Right atrium auricular region (tissue), 2 donors: Measurements from ENCODE around the gene SYTL5. TPM values are rescaled to one million over a fixed set of nuclear protein-coding genes. Genes with fewer than 3 reads are reported as not detected.

Experiments used
- DNase-seq: peaks from one replicate; pipeline ENCODE4 v3.0.0-alpha.2; 2019; ENCODE audit warnings: low spot score
- H3K27ac ChIP-seq, 2 donors: fragments of 200-600 bp; sonication (generic); 1 replicate in 1 of 2; 2 replicates in 1 of 2; pipeline ENCODE4 v1.5.1; 2016 to 2019
- H3K27me3 ChIP-seq, 2 donors: fragments of 200-600 bp; sonication (generic); one replicate each; pipeline versions ENCODE4 v1.5.1 to v1.6.0; 2017 to 2019
- H3K36me3 ChIP-seq: fragments of 200-600 bp; sonication (generic); one replicate; pipeline ENCODE4 v1.5.1; 2016
- H3K4me1 ChIP-seq, 2 donors: fragments of 200-600 bp; sonication (generic); one replicate each; pipeline versions ENCODE4 v1.5.1 to v1.6.0; 2017 to 2019
- H3K4me3 ChIP-seq, 2 donors: fragments of 200-600 bp; sonication (generic); 1 replicate in 1 of 2; 2 replicates in 1 of 2; pipeline ENCODE4 v1.5.1; 2017 to 2019; ENCODE audit warnings: mild to moderate bottlenecking in 1 of 2, moderate library complexity in 1 of 2
- H3K9me3 ChIP-seq, 2 donors: fragments of 200-600 bp; sonication (generic); one replicate each; pipeline ENCODE4 v1.5.1; 2019
- total RNA-seq, 2 donors: library from RNA; depleted of rRNA; stranded (reverse); fragments of >200 nt; gene quantifications; one replicate each; pipeline ENCODE4 v1.1.0, GENCODE V29; 2016
- TF ChIP-seq, protein P1 (sequence below), 2 donors: fragments of 200-600 bp; sonication (generic); IDR thresholded peaks; one replicate each; pipeline ENCODE4 v1.5.1; 2019; ENCODE audit warnings: antibody characterized with exemption in 2 of 2

SYTL5 gene
- total RNA-seq, 2 donors from 2014 or later, result 0.39 TPM; not detected in 1

DNA sequence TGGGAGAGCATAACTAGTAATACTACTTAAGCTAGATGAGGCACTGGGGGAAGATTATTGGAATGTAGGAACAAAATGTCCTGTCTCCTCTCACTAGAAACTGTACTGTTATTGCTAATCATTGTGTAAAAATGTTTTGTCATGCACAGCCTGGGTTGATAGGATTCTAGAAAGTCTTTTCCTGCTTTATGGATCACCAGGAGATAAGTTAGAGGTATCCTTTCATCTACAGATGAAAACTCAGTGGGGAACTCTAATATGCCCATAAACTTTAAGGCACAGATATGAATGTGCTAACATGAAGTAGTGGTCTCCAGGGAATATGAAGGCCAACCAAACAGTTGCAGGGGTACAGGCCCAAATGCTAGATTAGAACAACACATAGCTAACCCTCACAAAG, 156.8 kb downstream of the SYTL5 start:
- TF ChIP-seq, protein P1, sequence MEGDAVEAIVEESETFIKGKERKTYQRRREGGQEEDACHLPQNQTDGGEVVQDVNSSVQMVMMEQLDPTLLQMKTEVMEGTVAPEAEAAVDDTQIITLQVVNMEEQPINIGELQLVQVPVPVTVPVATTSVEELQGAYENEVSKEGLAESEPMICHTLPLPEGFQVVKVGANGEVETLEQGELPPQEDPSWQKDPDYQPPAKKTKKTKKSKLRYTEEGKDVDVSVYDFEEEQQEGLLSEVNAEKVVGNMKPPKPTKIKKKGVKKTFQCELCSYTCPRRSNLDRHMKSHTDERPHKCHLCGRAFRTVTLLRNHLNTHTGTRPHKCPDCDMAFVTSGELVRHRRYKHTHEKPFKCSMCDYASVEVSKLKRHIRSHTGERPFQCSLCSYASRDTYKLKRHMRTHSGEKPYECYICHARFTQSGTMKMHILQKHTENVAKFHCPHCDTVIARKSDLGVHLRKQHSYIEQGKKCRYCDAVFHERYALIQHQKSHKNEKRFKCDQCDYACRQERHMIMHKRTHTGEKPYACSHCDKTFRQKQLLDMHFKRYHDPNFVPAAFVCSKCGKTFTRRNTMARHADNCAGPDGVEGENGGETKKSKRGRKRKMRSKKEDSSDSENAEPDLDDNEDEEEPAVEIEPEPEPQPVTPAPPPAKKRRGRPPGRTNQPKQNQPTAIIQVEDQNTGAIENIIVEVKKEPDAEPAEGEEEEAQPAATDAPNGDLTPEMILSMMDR (IDR thresholded peaks at IDR 0.05), result no peak
- Histone ChIP-seq H3K36me3 (peaks cover 4% of the 10 kb centered on the region), H3K4me1 (no peaks in the 10 kb centered on the region), H3K9me3 (no peaks in the 10 kb centered on the region), H3K27ac (no peak overlapping the region), H3K27me3 (peaks cover 0 to under 1% of the 10 kb centered on the region in 2 donors), H3K4me3 (no peak overlapping the region)
- DNase-seq, result no peak

DNA sequence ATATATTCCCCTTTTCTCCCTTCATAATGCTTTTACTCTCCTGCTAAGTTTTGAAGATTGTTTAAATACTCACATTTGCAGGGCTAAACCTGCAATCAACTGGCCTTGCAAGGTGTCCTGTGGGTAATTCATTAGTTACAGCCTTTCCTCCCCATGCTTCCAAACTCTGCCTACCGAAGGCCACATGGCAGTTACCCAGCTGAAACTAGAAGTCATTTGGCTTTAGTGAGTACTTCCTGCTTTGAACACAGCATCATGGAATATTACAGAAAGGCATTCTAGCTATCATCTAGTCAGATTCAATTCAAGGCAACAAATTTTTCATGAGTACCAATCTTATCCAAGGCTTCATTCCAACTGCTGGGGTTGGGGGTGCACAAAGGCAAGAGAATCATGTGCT, 158.7 kb downstream of the SYTL5 start:
- Histone ChIP-seq H3K4me3 (no peak overlapping the region), H3K27ac (no peak overlapping the region), H3K36me3 (peaks cover 1% of the 10 kb centered on the region), H3K9me3 (no peaks in the 10 kb centered on the region), H3K4me1 (no peaks in the 10 kb centered on the region), H3K27me3 (peaks cover 0 to 4% of the 10 kb centered on the region in 2 donors)
- TF ChIP-seq, protein P1 (IDR thresholded peaks at IDR 0.05), result no peak
- DNase-seq, result no peak

DNA sequence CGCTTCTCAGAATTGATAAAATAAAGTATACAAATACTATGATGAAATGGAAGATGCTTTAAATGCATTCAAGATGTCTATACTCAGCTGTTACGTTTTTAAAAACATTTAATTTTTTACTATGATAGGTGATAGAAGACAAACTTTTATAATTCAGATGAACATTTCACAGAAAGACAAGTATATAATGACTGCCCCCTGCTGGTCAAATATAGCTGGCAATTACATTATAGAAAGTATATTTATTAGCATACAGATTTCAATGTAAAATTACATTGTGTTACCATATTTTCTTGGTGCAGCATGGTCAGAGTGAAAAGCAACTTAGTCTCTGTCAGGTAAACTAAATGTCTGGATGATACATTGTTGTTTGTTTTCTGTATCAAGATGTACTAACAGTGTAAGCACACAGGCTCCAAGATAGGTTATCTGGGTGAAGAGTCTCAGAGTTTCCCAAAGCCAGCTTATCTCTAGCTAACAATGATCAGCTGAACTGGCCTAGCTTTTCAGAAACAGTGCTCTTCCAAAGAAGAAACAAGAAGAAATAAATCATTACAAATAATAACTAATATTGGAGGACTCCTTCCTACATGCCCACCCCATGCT, 160.2 kb downstream of the SYTL5 start:
- H3K4me3 ChIP-seq, result no peak overlapping the region
- H3K27ac ChIP-seq, result no peak overlapping the region
- H3K4me1 ChIP-seq, result no peaks in the 10 kb centered on the region
- H3K27me3 ChIP-seq, result peaks cover 0 to 4% of the 10 kb centered on the region in 2 donors
- no peaks in the 10 kb centered on the region for H3K36me3 ChIP-seq
- DNase-seq, result no peak
- no peaks in the 10 kb centered on the region for H3K9me3 ChIP-seq
- TF ChIP-seq, protein P1 (IDR thresholded peaks at IDR 0.05), result peak; percentile 36 to 73

DNA sequence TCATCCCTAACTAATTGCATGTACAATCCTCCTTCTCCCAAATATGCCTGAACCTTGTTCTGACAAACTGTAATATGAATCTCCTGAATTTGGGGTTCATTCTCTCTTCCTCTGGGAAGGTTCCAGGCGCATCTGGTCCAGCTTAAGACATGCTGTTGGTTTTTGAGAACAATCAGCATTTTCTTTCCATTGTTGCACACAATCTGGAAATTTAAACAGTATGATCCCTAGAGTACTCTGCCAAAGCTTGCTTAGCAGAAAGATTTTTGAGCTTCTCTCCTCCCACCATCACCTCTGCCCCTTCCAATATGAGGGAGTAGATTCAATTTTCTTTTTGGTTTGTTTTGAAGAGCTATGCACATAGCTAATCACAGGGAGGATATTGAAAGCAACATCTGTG, 164.2 kb downstream of the SYTL5 start:
- Histone ChIP-seq H3K36me3 (no peaks in the 10 kb centered on the region), H3K27ac (no peak overlapping the region), H3K9me3 (no peaks in the 10 kb centered on the region), H3K4me1 (no peaks in the 10 kb centered on the region), H3K27me3 (peaks cover 0 to 4% of the 10 kb centered on the region in 2 donors), H3K4me3 (no peak overlapping the region)
- TF ChIP-seq, protein P1 (IDR thresholded peaks at IDR 0.05), result no peak
- DNase-seq, result no peak

DNA sequence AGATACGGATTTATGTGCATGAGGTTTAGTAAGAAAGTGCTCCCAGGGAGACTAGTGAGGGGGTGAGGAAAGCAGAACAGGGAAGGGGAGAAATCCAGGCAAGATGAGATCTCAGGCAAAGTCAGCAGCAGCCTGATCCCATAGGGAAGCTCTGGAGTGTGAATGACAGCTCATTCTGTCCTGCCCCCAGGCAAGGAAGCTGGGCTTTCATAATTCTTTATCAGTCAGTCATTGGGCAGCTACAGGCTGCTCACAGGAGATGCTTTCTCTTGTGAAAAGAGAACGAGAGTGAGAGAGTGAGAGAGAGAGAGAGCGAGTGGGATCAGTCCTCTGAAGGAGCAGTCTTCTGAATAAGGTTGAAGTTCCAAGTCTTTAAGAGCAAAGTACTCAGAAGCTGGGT, 166.2 kb downstream of the SYTL5 start:
- Histone ChIP-seq H3K4me1 (no peaks in the 10 kb centered on the region), H3K27me3 (peaks cover 0 to 4% of the 10 kb centered on the region in 2 donors), H3K9me3 (no peaks in the 10 kb centered on the region), H3K36me3 (no peaks in the 10 kb centered on the region), H3K4me3 (no peak overlapping the region), H3K27ac (no peak overlapping the region)
- DNase-seq, result no peak
- TF ChIP-seq, protein P1 (IDR thresholded peaks at IDR 0.05), result no peak

DNA sequence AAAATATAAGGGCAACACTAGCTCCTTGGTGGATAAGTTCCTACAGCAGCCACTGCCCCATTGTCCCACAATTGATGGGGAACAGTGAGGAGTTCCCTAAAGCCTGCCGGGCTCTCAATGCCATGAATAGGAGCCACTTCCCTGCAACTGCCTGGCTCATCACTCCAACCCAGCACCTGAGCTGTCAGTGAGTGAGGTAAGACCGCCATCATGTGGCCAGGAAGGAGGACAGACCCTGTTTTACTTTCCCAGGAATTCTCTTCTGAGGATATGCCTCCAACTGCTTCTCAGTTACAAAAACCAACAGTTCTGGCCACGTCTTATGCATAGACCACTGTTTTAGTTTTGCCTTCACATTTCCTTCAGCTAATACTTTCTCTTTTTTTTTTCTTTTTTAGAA, 168.8 kb downstream of the SYTL5 start:
- H3K27ac ChIP-seq, result no peak overlapping the region
- H3K4me1 ChIP-seq, result no peaks in the 10 kb centered on the region
- TF ChIP-seq, protein P1 (IDR thresholded peaks at IDR 0.05), result peak in 1 of 2 donors; percentile 44
- H3K4me3 ChIP-seq, result no peak overlapping the region
- DNase-seq, result no peak
- no peaks in the 10 kb centered on the region for H3K9me3 ChIP-seq
- no peaks in the 10 kb centered on the region for H3K27me3 ChIP-seq
- H3K36me3 ChIP-seq, result no peaks in the 10 kb centered on the region
